Neutrophil (primary cell): ENCODE results near the gene LGALS7.
"Not testable (repeated sequence)": the region's sequence is repeated elsewhere in the genome, so short reads cannot be mapped to it uniquely, and the experiment has no call there.

Source experiments
- H3K27ac ChIP-seq: fragments of 200-600 bp; sonication (generic); 2 replicates; pipeline ENCODE4 v1.5.1; 2016; ENCODE audit warnings: mild to moderate bottlenecking, moderate library complexity
- H3K27me3 ChIP-seq: fragments of 200-600 bp; sonication (generic); 2 replicates; pipeline ENCODE4 v1.6.0; 2016; ENCODE audit warnings: mild to moderate bottlenecking
- H3K36me3 ChIP-seq: fragments of 200-600 bp; sonication (generic); 2 replicates; pipeline ENCODE4 v1.5.1; 2017
- H3K4me1 ChIP-seq, 2 experiments: fragments of 200-600 bp in 1 of 2; sonication (generic) in 1 of 2; 1 replicate in 1 of 2; 2 replicates in 1 of 2; pipeline versions ENCODE4 v1.5.1 to v1.6.1; 2013 to 2016; ENCODE audit warnings: low read depth in 1 of 2, low read length in 1 of 2, mild to moderate bottlenecking in 1 of 2, moderate library complexity in 1 of 2; ENCODE audit not compliant: control insufficient read depth in 1 of 2, insufficient read depth in 1 of 2
- H3K4me3 ChIP-seq, 2 experiments: fragments of 200-600 bp in 1 of 2; sonication (generic) in 1 of 2; 1 replicate in 1 of 2; 2 replicates in 1 of 2; pipeline ENCODE4 v1.5.1; 2013 to 2016; ENCODE audit warnings: low read depth in 1 of 2, low read length in 1 of 2, mild to moderate bottlenecking in 1 of 2, moderate library complexity in 1 of 2
- H3K9me3 ChIP-seq: fragments of 200-600 bp; sonication (generic); 2 replicates; pipeline ENCODE4 v1.5.1; 2016
- TF ChIP-seq, protein P1 (sequence below): fragments of 200-600 bp; sonication (generic); IDR thresholded peaks from 2 replicates; pipeline ENCODE4 v1.5.1; 2016; ENCODE audit warnings: antibody characterized with exemption

LGALS7 gene

DNA sequence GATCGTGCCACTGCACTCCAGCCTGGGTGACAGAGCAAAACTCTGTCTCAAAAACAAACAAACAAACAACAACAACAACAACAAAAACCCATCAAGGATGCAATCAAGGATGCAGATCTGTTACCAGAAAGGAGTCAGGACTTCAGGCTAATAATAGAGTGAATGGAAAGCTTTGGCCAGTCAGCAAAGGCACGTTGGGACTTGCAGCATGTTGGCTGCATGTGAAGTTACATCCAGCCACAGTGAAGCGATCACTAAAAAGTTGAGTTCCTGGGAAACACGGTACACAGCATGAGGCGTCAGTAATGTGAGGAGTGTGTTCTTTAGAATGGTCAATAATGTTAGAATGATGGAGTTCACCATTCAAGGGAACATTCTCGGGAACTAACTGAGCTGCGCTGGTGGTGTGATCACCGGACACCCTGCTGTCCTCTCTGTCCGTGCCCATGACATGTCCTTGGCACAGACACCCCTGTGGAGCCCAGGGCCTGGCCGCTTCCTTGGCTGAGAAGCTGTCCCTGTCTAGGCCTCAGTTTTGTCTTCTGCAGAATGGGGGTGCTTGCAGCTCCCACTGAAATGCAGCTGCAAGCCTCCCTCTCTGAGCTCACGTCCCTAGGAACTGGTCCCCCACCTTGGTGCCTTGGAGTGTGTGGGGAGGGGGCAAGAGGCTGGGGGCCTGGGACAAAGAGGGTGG, 13.4 kb upstream of the LGALS7 start:
- TF ChIP-seq, protein P1, sequence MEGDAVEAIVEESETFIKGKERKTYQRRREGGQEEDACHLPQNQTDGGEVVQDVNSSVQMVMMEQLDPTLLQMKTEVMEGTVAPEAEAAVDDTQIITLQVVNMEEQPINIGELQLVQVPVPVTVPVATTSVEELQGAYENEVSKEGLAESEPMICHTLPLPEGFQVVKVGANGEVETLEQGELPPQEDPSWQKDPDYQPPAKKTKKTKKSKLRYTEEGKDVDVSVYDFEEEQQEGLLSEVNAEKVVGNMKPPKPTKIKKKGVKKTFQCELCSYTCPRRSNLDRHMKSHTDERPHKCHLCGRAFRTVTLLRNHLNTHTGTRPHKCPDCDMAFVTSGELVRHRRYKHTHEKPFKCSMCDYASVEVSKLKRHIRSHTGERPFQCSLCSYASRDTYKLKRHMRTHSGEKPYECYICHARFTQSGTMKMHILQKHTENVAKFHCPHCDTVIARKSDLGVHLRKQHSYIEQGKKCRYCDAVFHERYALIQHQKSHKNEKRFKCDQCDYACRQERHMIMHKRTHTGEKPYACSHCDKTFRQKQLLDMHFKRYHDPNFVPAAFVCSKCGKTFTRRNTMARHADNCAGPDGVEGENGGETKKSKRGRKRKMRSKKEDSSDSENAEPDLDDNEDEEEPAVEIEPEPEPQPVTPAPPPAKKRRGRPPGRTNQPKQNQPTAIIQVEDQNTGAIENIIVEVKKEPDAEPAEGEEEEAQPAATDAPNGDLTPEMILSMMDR: no peak
- H3K27ac ChIP-seq: no peak overlapping the region

DNA sequence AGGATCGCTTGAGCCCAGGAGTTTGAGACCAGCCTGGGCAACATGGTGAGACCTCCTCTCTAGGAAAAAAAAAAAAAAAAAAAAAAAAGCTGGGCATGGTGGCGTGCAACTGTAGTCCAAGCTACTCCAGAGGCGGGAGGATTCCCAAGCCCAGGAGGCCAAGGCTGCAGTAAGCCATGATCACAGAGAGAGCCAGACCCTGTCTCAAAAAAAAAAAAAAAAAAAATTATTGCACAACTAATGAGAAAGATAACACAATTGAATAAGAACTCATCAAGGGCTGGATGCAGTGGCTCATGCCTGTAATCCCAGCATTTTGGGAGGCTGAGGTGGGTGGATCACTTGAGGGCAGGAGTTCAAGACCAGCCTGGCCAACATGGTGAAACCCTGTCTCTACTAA, 12.7 kb upstream of the LGALS7 start:
- H3K36me3 ChIP-seq, H3K4me1 ChIP-seq: not testable (repeated sequence)

More for the DNA sequence above, 13.4 kb upstream of the LGALS7 start:
- Histone ChIP-seq H3K36me3 (no peaks in the 10 kb centered on the region), H3K4me3 (no peak overlapping the region), H3K4me1 (no peaks in the 10 kb centered on the region), H3K27me3 (peaks cover 1% of the 10 kb centered on the region), H3K9me3 (no peaks in the 10 kb centered on the region)

DNA sequence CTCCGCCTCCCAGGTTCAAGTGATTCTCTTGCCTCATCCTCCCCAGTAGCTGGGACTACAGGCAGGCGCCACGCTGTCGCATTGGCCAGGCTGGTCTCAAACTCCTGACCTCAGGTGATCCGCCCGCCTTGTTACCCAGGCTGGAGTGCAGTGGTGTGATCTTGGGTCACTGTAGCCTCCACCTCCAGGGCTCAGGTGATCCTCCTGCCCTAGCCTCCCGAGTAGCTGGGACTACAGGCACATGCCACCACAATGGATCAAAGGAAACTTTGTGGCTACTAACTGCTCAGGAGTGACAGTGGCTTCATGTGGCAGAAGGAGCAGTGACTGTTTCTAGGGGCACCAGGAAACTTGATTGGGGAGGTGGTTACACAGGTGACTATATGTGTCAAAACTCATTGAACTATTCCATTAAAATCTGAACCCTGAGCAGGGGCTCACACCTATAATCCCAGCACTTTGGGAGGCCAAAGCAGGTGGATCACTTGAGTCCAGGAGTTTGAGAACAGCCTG, 11.9 kb upstream of the LGALS7 start:
- Histone ChIP-seq H3K27ac (no peak overlapping the region), H3K36me3 (no peaks in the 10 kb centered on the region), H3K27me3 (peaks cover 14% of the 10 kb centered on the region), H3K4me3 (no peak overlapping the region), H3K9me3 (no peaks in the 10 kb centered on the region), H3K4me1 (no peaks in the 10 kb centered on the region)
- TF ChIP-seq, protein P1: no peak

More for the DNA sequence above, 12.7 kb upstream of the LGALS7 start:
- not testable (repeated sequence) for H3K9me3 ChIP-seq, H3K27ac ChIP-seq, H3K4me3 ChIP-seq, H3K27me3 ChIP-seq

DNA sequence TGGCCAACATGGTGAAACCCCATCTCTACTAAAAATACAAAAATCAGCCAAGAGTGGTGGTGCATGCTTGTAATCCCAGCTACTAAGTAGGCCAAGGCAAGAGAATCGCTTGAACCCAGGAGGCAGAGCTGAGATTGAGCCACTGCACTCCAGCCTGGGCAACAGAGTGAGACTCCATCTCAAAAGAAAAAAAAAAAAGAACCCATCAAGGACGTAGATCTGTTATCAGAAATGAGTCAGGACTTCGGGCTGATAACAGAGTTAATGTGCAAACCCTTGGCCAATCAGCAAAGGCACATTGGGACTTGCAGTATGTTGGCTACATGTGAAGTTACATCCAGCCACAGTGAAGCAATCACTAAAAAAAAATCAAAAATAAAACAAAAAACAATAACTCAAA, 10.9 kb upstream of the LGALS7 start:
- H3K36me3 ChIP-seq: no peaks in the 10 kb centered on the region
- H3K9me3 ChIP-seq: no peaks in the 10 kb centered on the region
- no peak overlapping the region for H3K27ac ChIP-seq
- H3K27me3 ChIP-seq: peaks cover 20% of the 10 kb centered on the region
- no peaks in the 10 kb centered on the region for H3K4me1 ChIP-seq
- no peak overlapping the region for H3K4me3 ChIP-seq
- TF ChIP-seq, protein P1: no peak

DNA sequence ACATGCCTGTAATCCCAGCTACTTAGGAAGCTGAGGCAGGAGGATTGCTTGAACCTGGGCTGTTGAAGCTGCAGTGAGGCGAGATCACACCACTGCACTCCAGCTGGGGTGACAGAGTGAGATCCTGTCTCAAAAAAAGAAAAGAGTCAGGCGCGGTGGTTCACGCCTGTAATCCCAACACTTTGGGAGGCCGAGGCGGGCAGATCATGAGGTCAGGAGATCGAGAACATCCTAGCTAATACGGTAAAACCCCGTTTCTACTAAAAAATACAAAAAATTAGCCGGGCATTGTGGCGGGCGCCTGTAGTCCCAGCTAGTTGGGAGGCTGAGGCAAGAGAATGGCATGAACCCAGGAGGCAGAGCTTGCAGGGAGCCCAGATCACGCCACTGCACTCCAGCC, 8.9 kb upstream of the LGALS7 start:
- not testable (repeated sequence) for H3K4me1 ChIP-seq, H3K4me3 ChIP-seq, H3K9me3 ChIP-seq, H3K36me3 ChIP-seq, H3K27ac ChIP-seq
- H3K27me3 ChIP-seq: peaks cover 20% of the 10 kb centered on the region

DNA sequence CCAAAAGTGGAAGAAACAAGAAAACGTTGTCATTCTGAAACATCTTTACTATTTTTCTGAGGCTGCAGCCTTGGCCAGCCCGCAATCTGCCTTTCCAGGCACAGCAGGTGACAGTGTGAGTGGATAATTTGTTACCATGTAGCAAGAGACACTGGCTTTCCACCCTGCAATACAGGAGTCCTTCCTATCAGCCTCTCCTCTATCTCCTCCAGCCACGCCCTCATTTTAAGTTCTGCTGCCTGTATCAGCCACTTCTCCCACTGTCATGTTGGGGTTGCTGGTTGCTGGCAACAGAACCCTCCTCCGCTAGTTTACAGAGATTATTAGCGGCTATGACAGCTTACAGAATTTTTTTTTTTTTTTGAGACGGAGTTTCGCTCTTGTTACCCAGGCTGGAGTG, 7.7 kb upstream of the LGALS7 start:
- no peak overlapping the region for H3K4me3 ChIP-seq
- peaks cover 20% of the 10 kb centered on the region for H3K27me3 ChIP-seq
- no peaks in the 10 kb centered on the region for H3K9me3 ChIP-seq
- H3K36me3 ChIP-seq: no peaks in the 10 kb centered on the region
- TF ChIP-seq, protein P1: no peak
- no peaks in the 10 kb centered on the region for H3K4me1 ChIP-seq
- H3K27ac ChIP-seq: no peak overlapping the region
